Measurements from ENCODE around the gene ALOX15. TPM values are rescaled to one million over a fixed set of nuclear protein-coding genes. Genes with fewer than 3 reads are reported as not detected.
"Not testable (repeated sequence)": the region's sequence is repeated elsewhere in the genome, so short reads cannot be mapped to it uniquely, and the experiment has no call there.

The ALOX15 gene
- polyA plus RNA-seq, 1 experiment: not detected

GRCh38 chr17:4664230-4664629 lies 22.8 kb upstream of the ALOX15 start:
- ChIA-PET POLR2A (no interaction called here), CTCF (no interaction called here)
- H3K4me3 ChIP-seq (ENCODE audit: low read depth, low read length): no peak overlapping the region
- peaks cover 12% of the 10 kb centered on the region for H3K27me3 ChIP-seq (ENCODE audit: control insufficient read depth, insufficient read depth, low read length)
- no peak for TF ChIP-seq CTCF (IDR thresholded peaks at IDR 0.05; ENCODE audit: insufficient read depth, low read depth, low read length)
- H3K36me3 ChIP-seq (ENCODE audit: control insufficient read depth, insufficient read depth, low read length): no peaks in the 10 kb centered on the region
- DNase-seq (ENCODE audit: low read depth): no peak

GRCh38 chr17:4663711-4664110 lies 22.2 kb upstream of the ALOX15 start:
- H3K27me3 ChIP-seq (ENCODE audit: control insufficient read depth, insufficient read depth, low read length): peaks cover 12% of the 10 kb centered on the region
- DNase-seq (ENCODE audit: low read depth): no peak
- CTCF ChIA-PET: interaction anchor here (0.9 kb wide), 1 partner anchor 97 kb away, joined by 4 read pairs; no protein-coding TSS in a partner anchor
- no peak for TF ChIP-seq CTCF (IDR thresholded peaks at IDR 0.05; ENCODE audit: insufficient read depth, low read depth, low read length)
- no peaks in the 10 kb centered on the region for H3K36me3 ChIP-seq (ENCODE audit: control insufficient read depth, insufficient read depth, low read length)
- POLR2A ChIA-PET: no interaction called here
- H3K4me3 ChIP-seq (ENCODE audit: low read depth, low read length): no peak overlapping the region

- Histone ChIP-seq H3K4me3 (ENCODE audit: low read depth, low read length) (no peak overlapping the region), H3K27me3 (ENCODE audit: control insufficient read depth, insufficient read depth, low read length) (peaks cover 5% of the 10 kb centered on the region; the same call in 1 of the 2 replicates), H3K36me3 (ENCODE audit: control insufficient read depth, insufficient read depth, low read length) (no peaks in the 10 kb centered on the region)
- ChIA-PET POLR2A (no interaction called here), CTCF (interaction anchor here (1.4 kb wide), 1 partner anchor 9 kb away, joined by 4 read pairs; no protein-coding TSS in a partner anchor)
- TF ChIP-seq CTCF (IDR thresholded peaks at IDR 0.05; ENCODE audit: insufficient read depth, low read depth, low read length): no peak
- DNase-seq (ENCODE audit: low read depth): no peak
Observed at GRCh38 chr17:4658478-4659305, 17.2 kb upstream of the ALOX15 start.

- ChIA-PET POLR2A (no interaction called here), CTCF (interaction anchor here (1.4 to 1.8 kb wide), 2 partner anchors 8 to 32 kb away, joined by 4 read pairs; no protein-coding TSS in a partner anchor)
- no peak for DNase-seq (ENCODE audit: low read depth)
- Histone ChIP-seq H3K4me3 (ENCODE audit: low read depth, low read length) (no peak overlapping the region), H3K36me3 (ENCODE audit: control insufficient read depth, insufficient read depth, low read length) (no peaks in the 10 kb centered on the region), H3K27me3 (ENCODE audit: control insufficient read depth, insufficient read depth, low read length) (no peaks in the 10 kb centered on the region; the same call in 1 of the 2 replicates)
- TF ChIP-seq CTCF (IDR thresholded peaks at IDR 0.05; ENCODE audit: insufficient read depth, low read depth, low read length): no peak
Observed at GRCh38 chr17:4657678-4658077, 16.2 kb upstream of the ALOX15 start.

GRCh38 chr17:4655933-4656332 lies 14.5 kb upstream of the ALOX15 start:
- POLR2A ChIA-PET; DNase-seq (ENCODE audit: low read depth); H3K27me3 ChIP-seq (ENCODE audit: control insufficient read depth, insufficient read depth, low read length); H3K4me3 ChIP-seq (ENCODE audit: low read depth, low read length); H3K36me3 ChIP-seq (ENCODE audit: control insufficient read depth, insufficient read depth, low read length): not testable (repeated sequence)
- CTCF ChIA-PET: interaction anchor here (0.6 to 1.5 kb wide), 2 partner anchors 89 to 775 kb away, joined by 3 to 8 read pairs; no protein-coding TSS in a partner anchor

All from BJ (cell line).